OCI-LY3 (cell line): Measurements from ENCODE around the gene RUNX2.

Experiments
- EZH2phosphoT487 ChIP-seq: fragments of 200-600 bp; shearing (Covaris generic); IDR thresholded peaks from 2 replicates; pipeline ENCODE4 v1.6.1; 2018; ENCODE audit warnings: antibody characterized with exemption, mixed run types, low read depth
- TF ChIP-seq, protein P1 (sequence below): fragments of 200-600, 300-600 bp; sonication (generic); IDR thresholded peaks from 2 replicates; pipeline ENCODE4 v1.5.1; 2014; ENCODE audit warnings: antibody characterized with exemption, low read length, low read depth

DNA sequence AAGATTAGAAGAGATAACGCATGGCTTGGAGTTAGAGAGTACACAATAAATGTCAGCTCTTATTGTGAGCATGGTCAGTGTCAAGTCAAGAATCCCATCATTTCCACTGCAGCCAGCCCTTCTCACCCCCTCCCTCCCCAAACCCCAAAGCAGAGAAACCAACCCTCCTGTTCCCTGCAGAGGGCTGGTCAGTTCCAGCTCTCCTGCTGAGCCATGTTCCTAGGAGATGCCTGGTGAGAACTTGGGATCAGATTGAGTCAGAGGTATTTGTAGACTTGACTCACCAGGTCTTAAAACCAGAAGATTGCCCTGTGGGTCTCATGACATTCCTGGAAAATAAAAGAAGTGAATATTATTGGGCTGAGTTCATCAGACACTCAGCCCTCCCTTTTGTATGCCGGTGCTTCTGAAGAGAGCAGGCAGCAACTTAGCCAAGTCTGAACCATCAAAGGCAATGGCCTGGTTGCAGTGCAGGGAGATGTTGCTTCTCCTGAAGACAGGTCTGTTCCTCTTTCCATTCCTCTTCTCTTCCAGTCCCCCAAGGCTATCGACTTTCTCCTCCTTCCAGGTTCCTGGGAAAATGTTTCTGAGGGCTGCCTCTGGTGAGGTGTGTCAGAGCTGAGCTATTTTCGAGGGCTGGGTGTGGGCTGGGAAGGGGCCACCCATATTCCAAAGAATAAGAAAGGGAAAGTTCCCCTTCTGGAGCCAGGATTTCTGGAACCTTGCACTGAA lies 327.8 kb downstream of the RUNX2 start:
- TF ChIP-seq, protein P1, sequence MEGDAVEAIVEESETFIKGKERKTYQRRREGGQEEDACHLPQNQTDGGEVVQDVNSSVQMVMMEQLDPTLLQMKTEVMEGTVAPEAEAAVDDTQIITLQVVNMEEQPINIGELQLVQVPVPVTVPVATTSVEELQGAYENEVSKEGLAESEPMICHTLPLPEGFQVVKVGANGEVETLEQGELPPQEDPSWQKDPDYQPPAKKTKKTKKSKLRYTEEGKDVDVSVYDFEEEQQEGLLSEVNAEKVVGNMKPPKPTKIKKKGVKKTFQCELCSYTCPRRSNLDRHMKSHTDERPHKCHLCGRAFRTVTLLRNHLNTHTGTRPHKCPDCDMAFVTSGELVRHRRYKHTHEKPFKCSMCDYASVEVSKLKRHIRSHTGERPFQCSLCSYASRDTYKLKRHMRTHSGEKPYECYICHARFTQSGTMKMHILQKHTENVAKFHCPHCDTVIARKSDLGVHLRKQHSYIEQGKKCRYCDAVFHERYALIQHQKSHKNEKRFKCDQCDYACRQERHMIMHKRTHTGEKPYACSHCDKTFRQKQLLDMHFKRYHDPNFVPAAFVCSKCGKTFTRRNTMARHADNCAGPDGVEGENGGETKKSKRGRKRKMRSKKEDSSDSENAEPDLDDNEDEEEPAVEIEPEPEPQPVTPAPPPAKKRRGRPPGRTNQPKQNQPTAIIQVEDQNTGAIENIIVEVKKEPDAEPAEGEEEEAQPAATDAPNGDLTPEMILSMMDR: no peak
- TF ChIP-seq EZH2phosphoT487: no peak
